ENCODE results near the gene GPX3.

The GPX3 gene

DNA sequence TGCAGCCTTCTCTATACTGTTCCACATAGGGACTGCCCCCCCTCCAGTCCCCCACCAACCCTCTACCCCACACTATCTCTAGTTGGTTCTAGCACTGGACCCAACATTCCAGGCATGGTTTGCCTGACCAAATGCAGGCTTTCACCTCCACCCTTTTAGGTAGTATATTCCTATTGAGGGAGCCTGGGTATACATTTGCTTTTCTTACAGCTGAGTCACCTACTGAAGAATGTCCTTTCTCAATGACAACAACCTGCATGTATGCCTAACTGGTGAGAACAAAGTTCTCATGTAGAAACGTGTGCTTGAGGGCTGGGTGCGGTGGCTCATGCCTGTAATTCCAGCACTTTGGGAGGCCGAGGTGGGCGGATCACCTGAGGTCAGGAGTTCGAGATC lies 52.2 kb downstream of the GPX3 start:
- Histone ChIP-seq H3K27me3 (replicated peaks; ENCODE audit: control insufficient read depth, insufficient read depth, low read length) (no peaks in the 10 kb centered on the region), H3K9me3 (ENCODE audit: control insufficient read depth, low read length) (no peaks in the 10 kb centered on the region), H3K4me1 (ENCODE audit: control insufficient read depth, insufficient read depth, low read length) (peaks cover 31% of the 10 kb centered on the region), H3K4me3 (ENCODE audit: low read length) (no peak overlapping the region), H3K36me3 (ENCODE audit: control insufficient read depth, insufficient read depth, low read length, severe bottlenecking) (peaks cover 26% of the 10 kb centered on the region), H3K9ac (ENCODE audit: low read length) (no peak overlapping the region)
- DNase-seq (ENCODE audit: low read depth), result peak; percentile 63

DNA sequence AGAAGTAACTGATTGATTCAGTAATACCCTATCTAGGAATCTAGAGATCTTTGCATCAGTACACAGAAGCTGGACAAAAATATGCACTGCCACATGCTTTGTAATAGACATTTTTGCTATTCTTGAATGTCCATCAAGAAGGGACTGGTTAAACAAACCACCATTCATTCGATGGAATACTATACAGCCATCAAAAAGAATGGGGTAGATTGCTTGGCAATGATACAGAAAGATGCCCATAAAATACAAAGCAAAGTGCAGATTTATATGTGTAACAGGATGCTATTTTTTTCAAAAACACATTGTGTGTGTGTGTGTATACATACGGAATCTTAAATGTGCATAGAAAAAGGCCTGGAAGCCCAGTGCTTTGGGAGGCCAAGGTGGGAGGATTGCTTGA lies 52.9 kb downstream of the GPX3 start:
- H3K36me3 ChIP-seq (ENCODE audit: control insufficient read depth, insufficient read depth, low read length, severe bottlenecking), result peaks cover 26% of the 10 kb centered on the region
- peaks cover 24% of the 10 kb centered on the region for H3K4me1 ChIP-seq (ENCODE audit: control insufficient read depth, insufficient read depth, low read length)
- H3K4me3 ChIP-seq (ENCODE audit: low read length), result no peak overlapping the region
- no peaks in the 10 kb centered on the region for H3K27me3 ChIP-seq (replicated peaks; ENCODE audit: control insufficient read depth, insufficient read depth, low read length)
- no peak overlapping the region for H3K9ac ChIP-seq (ENCODE audit: low read length)
- DNase-seq (ENCODE audit: low read depth), result no peak
- no peaks in the 10 kb centered on the region for H3K9me3 ChIP-seq (ENCODE audit: control insufficient read depth, low read length)

DNA sequence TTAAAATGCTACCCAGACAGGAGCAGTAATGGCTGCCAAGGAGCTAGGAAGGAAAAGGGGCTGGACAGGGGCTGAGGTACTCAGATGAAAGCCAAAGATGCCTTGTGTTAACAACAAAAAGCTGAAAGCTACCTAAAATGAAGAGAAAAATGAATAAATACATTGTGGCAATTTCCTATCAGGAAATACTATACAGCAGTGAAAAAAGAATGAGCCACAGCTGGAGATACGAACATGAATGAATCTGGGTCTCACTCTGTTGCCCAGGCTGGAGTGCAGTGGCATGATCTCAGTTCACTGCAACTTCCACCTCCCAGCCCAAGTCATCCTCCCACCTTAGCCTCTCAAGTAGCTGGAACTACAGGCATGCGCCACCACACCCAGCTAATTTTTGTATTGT lies 54.2 kb downstream of the GPX3 start:
- H3K36me3 ChIP-seq (ENCODE audit: control insufficient read depth, insufficient read depth, low read length, severe bottlenecking), result peaks cover 22% of the 10 kb centered on the region
- H3K9me3 ChIP-seq (ENCODE audit: control insufficient read depth, low read length), result no peaks in the 10 kb centered on the region
- no peak for DNase-seq (ENCODE audit: low read depth)

GRCh38 chr5:151075698-151076331 lies 55.4 kb downstream of the GPX3 start:
- no peak overlapping the region for H3K4me3 ChIP-seq (ENCODE audit: low read length)
- peak; percentile 37 for DNase-seq (ENCODE audit: low read depth)
- no peak overlapping the region for H3K9ac ChIP-seq (ENCODE audit: low read length)
- no peaks in the 10 kb centered on the region for H3K9me3 ChIP-seq (ENCODE audit: control insufficient read depth, low read length)
- peaks cover 33% of the 10 kb centered on the region for H3K4me1 ChIP-seq (ENCODE audit: control insufficient read depth, insufficient read depth, low read length)
- peaks cover 13% of the 10 kb centered on the region for H3K36me3 ChIP-seq (ENCODE audit: control insufficient read depth, insufficient read depth, low read length, severe bottlenecking)
- H3K27me3 ChIP-seq (replicated peaks; ENCODE audit: control insufficient read depth, insufficient read depth, low read length), result no peaks in the 10 kb centered on the region

More for the DNA sequence above, 54.2 kb downstream of the GPX3 start:
- Histone ChIP-seq H3K4me1 (ENCODE audit: control insufficient read depth, insufficient read depth, low read length) (peaks cover 27% of the 10 kb centered on the region), H3K4me3 (ENCODE audit: low read length) (no peak overlapping the region), H3K9ac (ENCODE audit: low read length) (no peak overlapping the region), H3K27me3 (replicated peaks; ENCODE audit: control insufficient read depth, insufficient read depth, low read length) (no peaks in the 10 kb centered on the region)

- Histone ChIP-seq H3K9me3 (ENCODE audit: control insufficient read depth, low read length) (no peaks in the 10 kb centered on the region), H3K36me3 (ENCODE audit: control insufficient read depth, insufficient read depth, low read length, severe bottlenecking) (peaks cover 13% of the 10 kb centered on the region), H3K9ac (ENCODE audit: low read length) (no peak overlapping the region), H3K4me3 (ENCODE audit: low read length) (no peak overlapping the region), H3K27me3 (replicated peaks; ENCODE audit: control insufficient read depth, insufficient read depth, low read length) (no peaks in the 10 kb centered on the region), H3K4me1 (ENCODE audit: control insufficient read depth, insufficient read depth, low read length) (peaks cover 33% of the 10 kb centered on the region)
- DNase-seq (ENCODE audit: low read depth), result no peak
These were observed 56.2 kb downstream of the GPX3 start for GRCh38 chr5:151076616-151077015.

- no peak overlapping the region for H3K4me3 ChIP-seq (ENCODE audit: low read length)
These were observed 57.0 kb downstream of the GPX3 start for GRCh38 chr5:151077419-151077818.

DNA sequence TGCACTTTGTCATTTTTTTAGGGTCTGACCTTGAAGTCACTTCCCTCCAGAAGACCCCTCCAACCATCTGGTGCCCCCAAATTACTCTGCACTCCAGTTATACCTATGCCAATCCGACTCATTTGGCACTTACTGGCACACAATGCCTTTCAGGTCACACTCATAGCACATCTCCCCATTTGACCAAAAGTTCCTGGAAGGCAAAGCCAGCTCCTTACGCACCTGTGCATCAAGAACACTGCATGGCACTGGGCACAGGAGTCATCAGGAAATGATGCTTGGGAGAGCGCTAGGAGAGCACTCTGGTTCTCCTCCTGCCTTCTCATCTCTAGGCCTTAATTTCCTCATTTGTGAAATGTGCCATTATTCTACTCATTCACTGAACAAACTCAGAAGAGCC lies 57.6 kb downstream of the GPX3 start:
- Histone ChIP-seq H3K27me3 (replicated peaks; ENCODE audit: control insufficient read depth, insufficient read depth, low read length) (no peaks in the 10 kb centered on the region), H3K4me3 (ENCODE audit: low read length) (no peak overlapping the region), H3K9me3 (ENCODE audit: control insufficient read depth, low read length) (no peaks in the 10 kb centered on the region), H3K4me1 (ENCODE audit: control insufficient read depth, insufficient read depth, low read length) (peaks cover 39% of the 10 kb centered on the region), H3K9ac (ENCODE audit: low read length) (no peak overlapping the region), H3K36me3 (ENCODE audit: control insufficient read depth, insufficient read depth, low read length, severe bottlenecking) (peaks cover 13% of the 10 kb centered on the region)
- DNase-seq (ENCODE audit: low read depth), result no peak

More at GRCh38 chr5:151077419-151077818, 57.0 kb downstream of the GPX3 start:
- Histone ChIP-seq H3K9ac (ENCODE audit: low read length) (no peak overlapping the region), H3K36me3 (ENCODE audit: control insufficient read depth, insufficient read depth, low read length, severe bottlenecking) (peaks cover 13% of the 10 kb centered on the region), H3K27me3 (replicated peaks; ENCODE audit: control insufficient read depth, insufficient read depth, low read length) (no peaks in the 10 kb centered on the region), H3K9me3 (ENCODE audit: control insufficient read depth, low read length) (no peaks in the 10 kb centered on the region), H3K4me1 (ENCODE audit: control insufficient read depth, insufficient read depth, low read length) (peaks cover 34% of the 10 kb centered on the region)
- no peak for DNase-seq (ENCODE audit: low read depth)
